A549 (cell line): ENCODE measurements around the gene RANBP17. TPM values are rescaled to one million over a fixed set of nuclear protein-coding genes. Genes with fewer than 3 reads are reported as not detected.

Source experiments
- ATAC-seq, 2 experiments: fragments of 200-7000 bp in 1 of 2; fragments of >200 bp in 1 of 2; cut with Nextera tagmentation in 1 of 2; cut with Tn5 transposase in 1 of 2; 3 replicates each; pipeline versions ENCODE4 v1.8.0 to v1.9.1; 2018 to 2020; ENCODE audit warnings: mild to moderate bottlenecking in 1 of 2, moderate library complexity in 1 of 2
- CTCF ChIA-PET: fragments of 300-600 bp; sonication (Branson Sonifier 250); formaldehyde crosslinking; extraction: SDS; loops from one replicate; lab custom pipeline; 2021; ENCODE audit warnings: antibody characterized with exemption, inconsistent platforms; lab: Yijun Ruan, JAX
- POLR2A ChIA-PET: fragments of 350-600 bp; formaldehyde crosslinking; extraction: SDS; loops from one replicate; lab custom pipeline; 2021; ENCODE audit warnings: antibody characterized with exemption, inconsistent platforms; lab: Yijun Ruan, JAX
- DNase-seq, 2 experiments: peaks; one replicate each; pipeline versions ENCODE4 v3.0.0 to v3.0.0-alpha.2; 2011 to 2016; ENCODE audit warnings: low read depth in 1 of 2, low spot score in 1 of 2
- FAIRE-seq: peaks from 2 replicates; lab custom pipeline; 2011; peaks lifted over from hg19 to GRCh38; lab: Jason Lieb, UNC
- H3K27ac ChIP-seq, 2 experiments: fragments of >200 bp; sonication (Bioruptor Twin); formaldehyde crosslinking; 3 replicates each; pipeline ENCODE4 v1.5.1; 2016 to 2017
- H3K4me1 ChIP-seq: fragments of >200 bp; sonication (Bioruptor Twin); formaldehyde crosslinking; 3 replicates; pipeline ENCODE4 v1.6.1; 2016
- H3K4me2 ChIP-seq: fragments of >200 bp; sonication (Bioruptor Twin); formaldehyde crosslinking; 3 replicates; pipeline ENCODE4 v1.6.1; 2016
- H3K4me3 ChIP-seq: fragments of >200 bp; sonication (Bioruptor Twin); formaldehyde crosslinking; 3 replicates; pipeline ENCODE4 v1.5.1; 2016
- H3K9me3 ChIP-seq: fragments of >200 bp; sonication (Bioruptor Twin); formaldehyde crosslinking; 3 replicates; pipeline ENCODE4 v1.6.1; 2016
- ATOH8 ChIP-seq: fragments of 250-450 bp; sonication (Bioruptor Pico); IDR thresholded peaks from 2 replicates; pipeline ENCODE4 v1.5.0; 2020; ENCODE audit warnings: low read depth, mild to moderate bottlenecking, moderate library complexity
- CHD2 ChIP-seq: fragments of 150-350 bp; IDR thresholded peaks from 2 replicates; pipeline ENCODE4 v1.6.1; 2014; ENCODE audit warnings: low read length; ENCODE audit not compliant: partially characterized antibody
- CTCF ChIP-seq: fragments of >200 bp; sonication (Bioruptor Twin); formaldehyde crosslinking; IDR thresholded peaks from 3 replicates; pipeline ENCODE4 v1.5.1; 2016
- E2F6 ChIP-seq: IDR thresholded peaks from 2 replicates; pipeline ENCODE4 v1.6.1; 2012; ENCODE audit warnings: low read depth, borderline replicate concordance
- EHF ChIP-seq: fragments of 250-450 bp; sonication (Bioruptor Pico); IDR thresholded peaks from 2 replicates; pipeline ENCODE4 v1.5.0; 2020; ENCODE audit warnings: mild to moderate bottlenecking
- FOSL2 ChIP-seq, 2 experiments: fragments of 450-650 bp in 1 of 2; fragments of >200 bp in 1 of 2; sonication (Bioruptor Twin) in 1 of 2; formaldehyde crosslinking; IDR thresholded peaks; 2 replicates each; pipeline versions ENCODE4 v1.5.0 to v1.6.1; 2016 to 2020; ENCODE audit warnings: mild to moderate bottlenecking in 1 of 2, moderate library complexity in 1 of 2
- HES2 ChIP-seq: fragments of >200 bp; sonication (Bioruptor Twin); formaldehyde crosslinking; IDR thresholded peaks from 2 replicates; pipeline ENCODE4 v1.6.1; 2016
- HEYL ChIP-seq: fragments of 250-450 bp; sonication (Bioruptor Pico); IDR thresholded peaks from 2 replicates; pipeline ENCODE4 v1.8.0; 2021; ENCODE audit warnings: mild to moderate bottlenecking, moderate library complexity
- HMGXB4 ChIP-seq: fragments of 250-450 bp; sonication (Bioruptor Pico); IDR thresholded peaks from 2 replicates; pipeline ENCODE4 v1.5.0; 2021; ENCODE audit warnings: mild to moderate bottlenecking, moderate library complexity, borderline replicate concordance
- HOXB5 ChIP-seq: fragments of 250-450 bp; sonication (Bioruptor Pico); IDR thresholded peaks from 2 replicates; pipeline ENCODE4 v1.5.0; 2020; ENCODE audit warnings: mild to moderate bottlenecking, moderate library complexity
- JUN ChIP-seq, 2 experiments: fragments of >200 bp; sonication (Bioruptor Twin); formaldehyde crosslinking; IDR thresholded peaks; 2 replicates in 1 of 2; 3 replicates in 1 of 2; pipeline ENCODE4 v1.6.1; 2016 to 2017
- MYC ChIP-seq: IDR thresholded peaks from 2 replicates; pipeline ENCODE4 v1.6.1; 2012; ENCODE audit warnings: mild to moderate bottlenecking, inconsistent platforms, low read length, improper control_type of control experiment, borderline replicate concordance
- PBX3 ChIP-seq: IDR thresholded peaks from 2 replicates; pipeline ENCODE4 v1.6.1; 2012
- RAD21 ChIP-seq, 2 experiments: fragments of >200 bp in 1 of 2; sonication (Bioruptor Twin) in 1 of 2; formaldehyde crosslinking in 1 of 2; IDR thresholded peaks in 1 of 2; conservative IDR thresholded peaks in 1 of 2; 2 replicates in 1 of 2; 3 replicates in 1 of 2; pipeline ENCODE4 v1.6.1; 2012 to 2018; ENCODE audit warnings: inconsistent platforms in 1 of 2
- RNF2 ChIP-seq: fragments of 200-600 bp; sonication (generic); IDR thresholded peaks from 2 replicates; pipeline ENCODE4 v1.6.1; 2016; ENCODE audit warnings: low read depth, mild to moderate bottlenecking, antibody characterized with exemption, moderate library complexity, borderline replicate concordance
- TFCP2L1 ChIP-seq: fragments of 250-450 bp; sonication (Bioruptor Pico); IDR thresholded peaks from 2 replicates; pipeline ENCODE4 v1.5.0; 2021; ENCODE audit warnings: mild to moderate bottlenecking
- WGBS: methylation state at CpG from one replicate; pipeline ENCODE4 v1.1.6; 2017; ENCODE audit errors: missing lambda C conversion rate; 5-methylcytosine and 5-hydroxymethylcytosine counted together
- polyA plus RNA-seq, 4 experiments: library from polyadenylated mRNA; depleted of rRNA in 3 of 4; stranded (reverse); fragments of >200 nt; fragmentation: RNase III in 1 of 4; extraction: RNeasy Plus Mini Kit Qiagen cat#74134 plus additional on column Dnase treatment in 1 of 4; gene quantifications; 2 replicates in 3 of 4; 3 replicates in 1 of 4; pipeline ENCODE4 v1.2.3, GENCODE V29; 2011 to 2017

The RANBP17 gene
- polyA plus RNA-seq, 2 of the 4 experiments (the other 2 are of a cell fraction): 3.4 to 9.2 TPM

- no peak overlapping the region; a peak in 2 of 6 replicates for H3K27ac ChIP-seq
These were observed 410.0 kb downstream of the RANBP17 start for GRCh38 chr5:171271798-171272197.

GRCh38 chr5:171272996-171273970 lies 411.5 kb downstream of the RANBP17 start:
- Histone ChIP-seq H3K4me2 (no peak overlapping the region), H3K4me1 (peaks cover 21% of the 10 kb centered on the region; the same call in 2 of the 3 replicates), H3K27ac (no peak overlapping the region; a peak in 1 of 6 replicates), H3K4me3 (no peak overlapping the region), H3K9me3 (no peaks in the 10 kb centered on the region)
- FAIRE-seq: no peak
- 60% methylated on average over 2 of the region's 2 CpGs for WGBS
- ChIA-PET POLR2A (no interaction called here), CTCF (interaction anchor here (0.6 to 2.8 kb wide), 9 partner anchors 8 to 871 kb away, joined by 3 to 10 read pairs (median 3); no protein-coding TSS in a partner anchor)
- TF ChIP-seq JUN (IDR thresholded peaks at IDR 0.05): no peak
- no peak for TF ChIP-seq FOSL2 (IDR thresholded peaks at IDR 0.05)
- TF ChIP-seq FOSL2 (CRISPR knock-in tag; IDR thresholded peaks at IDR 0.05): no peak
- TF ChIP-seq CTCF: peak; percentile 40
- peak; percentile 33 to 51; a peak in 3 of 5 replicates for TF ChIP-seq RAD21 (conservative IDR thresholded peaks at IDR 0.05 in 1 of 2, IDR thresholded peaks at IDR 0.05 in 1 of 2)
- peak; percentile 68 to 88; a peak in 4 of 6 replicates for ATAC-seq
- DNase-seq: peak in 1 of 2 experiments; percentile 55

More at GRCh38 chr5:171271798-171272197, 410.0 kb downstream of the RANBP17 start:
- H3K4me2 ChIP-seq: no peak overlapping the region; the same call in 2 of the 3 replicates
- H3K9me3 ChIP-seq: no peaks in the 10 kb centered on the region
- CTCF ChIA-PET: interaction anchor here (0.7 to 2.8 kb wide), 5 partner anchors 10 to 629 kb away, joined by 3 to 10 read pairs (median 9); no protein-coding TSS in a partner anchor
- 93% methylated on average over 3 of the region's 3 CpGs for WGBS
- FAIRE-seq (no peak), DNase-seq (no peak), ATAC-seq (no peak)
- POLR2A ChIA-PET: no interaction called here
- H3K4me1 ChIP-seq: peaks cover 21% of the 10 kb centered on the region; the same call in 2 of the 3 replicates
- TF ChIP-seq TFCP2L1 (no peak), RNF2 (no peak), HOXB5 (CRISPR knock-in tag) (no peak), HEYL (no peak), PBX3 (no peak), CHD2 (no peak), MYC (no peak), EHF (CRISPR knock-in tag) (no peak), ATOH8 (CRISPR knock-in tag) (no peak), FOSL2 (IDR thresholded peaks at IDR 0.05) (no peak), FOSL2 (CRISPR knock-in tag; IDR thresholded peaks at IDR 0.05) (no peak), HMGXB4 (CRISPR knock-in tag) (no peak), HES2 (no peak), E2F6 (no peak)
- no peak overlapping the region for H3K4me3 ChIP-seq
